GM18909 (cell line): ENCODE measurements around the gene ALDH3B1.

Source experiments
- ATAC-seq: cut with Tn5 transposase; IDR thresholded peaks from one replicate; pipeline ENCODE4 v1.9.1; 2021; ENCODE audit warnings: mild to moderate bottlenecking; ENCODE audit not compliant: unreplicated experiment, poor library complexity

The ALDH3B1 gene

DNA sequence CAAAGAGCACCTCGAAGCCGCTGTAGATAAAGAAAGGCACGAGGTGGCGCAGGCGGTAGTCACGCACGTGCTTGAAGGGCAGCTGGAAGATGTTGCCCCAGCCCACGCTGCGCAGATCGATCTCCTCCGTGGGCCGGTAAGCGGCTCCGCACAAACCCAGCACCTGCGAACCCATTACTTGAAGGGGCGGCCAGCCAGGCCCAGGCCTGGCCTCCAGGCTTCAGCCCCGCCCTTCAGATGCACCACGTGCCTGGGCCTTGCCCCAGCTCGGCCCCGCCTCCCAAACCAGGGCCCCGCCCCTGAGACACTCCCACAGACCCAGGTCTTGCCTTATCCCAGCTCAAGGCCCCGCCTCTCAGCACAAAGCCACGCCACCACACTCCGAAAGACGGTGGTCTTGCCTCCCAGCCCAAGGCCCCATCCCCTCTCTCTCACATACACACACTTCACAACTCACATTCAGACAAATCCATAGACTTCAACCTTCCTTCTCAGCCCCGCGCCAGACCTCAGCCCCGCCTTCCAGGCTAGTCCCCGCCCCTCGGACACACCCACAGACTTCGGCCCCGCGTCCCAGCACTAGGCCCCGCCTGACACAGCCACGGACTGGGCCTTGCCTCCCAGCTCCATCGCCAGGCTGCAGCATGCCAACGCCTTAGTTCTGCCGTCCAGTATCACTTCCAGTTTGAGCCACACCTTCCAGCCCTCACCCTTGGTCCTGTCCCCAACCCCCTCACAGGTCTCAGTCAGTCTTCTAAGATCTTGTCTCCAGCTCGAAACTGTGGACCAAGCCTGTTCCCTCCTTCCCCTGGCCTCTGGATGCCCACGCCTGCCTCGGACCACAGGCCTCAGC, 13.3 kb upstream of the ALDH3B1 start:
- no peak for ATAC-seq

- ATAC-seq: no peak
These were observed 12.6 kb upstream of the ALDH3B1 start for GRCh38 chr11:67997475-67997921.

- ATAC-seq: no peak
These were observed 11.7 kb upstream of the ALDH3B1 start for GRCh38 chr11:67998150-67999045.

GRCh38 chr11:67999201-67999629, 10.9 kb upstream of the ALDH3B1 start:
- ATAC-seq: no peak

DNA sequence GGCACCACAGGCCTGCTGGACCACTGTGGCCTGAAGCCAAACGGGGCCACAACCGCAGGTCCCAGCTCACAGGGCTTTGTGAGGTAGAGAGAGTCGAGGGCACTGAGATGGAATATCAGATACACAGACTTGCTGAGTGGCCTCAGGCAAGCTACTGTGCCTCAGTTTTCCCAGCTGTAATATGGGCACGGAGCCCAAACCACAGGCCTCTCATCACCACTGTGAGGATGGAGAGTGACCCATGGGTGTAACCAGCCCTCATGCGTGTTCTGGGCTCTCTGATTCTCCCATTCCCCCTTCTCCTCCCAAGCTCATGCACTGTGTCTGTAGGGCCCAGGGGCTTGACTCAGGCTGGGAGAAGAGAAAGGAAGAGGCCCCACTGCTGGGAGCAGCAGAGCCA, 10.4 kb upstream of the ALDH3B1 start:
- no peak for ATAC-seq

GRCh38 chr11:68002575-68002937, 7.6 kb upstream of the ALDH3B1 start:
- ATAC-seq: peak; percentile 18

- ATAC-seq: peak; percentile 42
These were observed 6.9 kb upstream of the ALDH3B1 start for GRCh38 chr11:68002938-68003845.

DNA sequence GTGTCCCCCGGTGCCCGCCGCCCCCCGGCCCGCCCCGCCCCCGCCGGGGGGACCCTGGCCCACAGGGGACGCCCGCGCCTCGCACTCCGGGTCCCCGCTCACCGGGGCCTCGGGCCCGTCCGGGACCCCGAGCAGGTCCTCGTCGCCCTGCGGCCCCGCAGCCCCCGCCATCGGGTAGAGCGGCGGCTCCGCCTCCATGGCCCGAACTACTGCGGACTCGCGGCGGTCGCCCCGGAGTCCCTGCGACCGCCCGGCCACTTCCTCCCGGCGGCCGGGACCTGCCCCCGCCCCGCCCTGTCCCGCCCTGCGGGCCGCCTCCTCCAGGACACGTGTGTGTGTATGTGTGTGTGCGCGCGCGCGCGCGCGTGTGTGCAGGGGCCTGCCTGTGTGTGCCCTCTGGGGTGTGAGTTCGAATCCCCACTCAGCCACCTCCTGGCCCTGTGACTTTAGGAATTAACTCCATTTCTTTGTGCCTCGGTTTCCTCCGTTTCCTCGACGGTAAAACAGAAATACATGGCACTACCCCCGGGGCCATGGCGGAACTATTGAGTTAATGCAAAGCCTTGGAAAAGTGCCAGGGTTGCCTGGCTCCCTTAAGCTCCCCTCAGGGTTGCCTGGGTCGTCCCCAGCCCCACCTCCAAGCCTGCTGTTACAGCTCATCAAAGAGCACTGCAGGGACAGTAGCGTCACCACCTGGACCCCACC, 6.1 kb upstream of the ALDH3B1 start, which contains the start of gene UNC93B1:
Gene UNC93B1, minus strand, starts transcription at position 252 of the 705 bp plus-strand sequence. Its CDS starts 54 bp downstream, at position 198.
- ATAC-seq: peak; percentile 57

DNA sequence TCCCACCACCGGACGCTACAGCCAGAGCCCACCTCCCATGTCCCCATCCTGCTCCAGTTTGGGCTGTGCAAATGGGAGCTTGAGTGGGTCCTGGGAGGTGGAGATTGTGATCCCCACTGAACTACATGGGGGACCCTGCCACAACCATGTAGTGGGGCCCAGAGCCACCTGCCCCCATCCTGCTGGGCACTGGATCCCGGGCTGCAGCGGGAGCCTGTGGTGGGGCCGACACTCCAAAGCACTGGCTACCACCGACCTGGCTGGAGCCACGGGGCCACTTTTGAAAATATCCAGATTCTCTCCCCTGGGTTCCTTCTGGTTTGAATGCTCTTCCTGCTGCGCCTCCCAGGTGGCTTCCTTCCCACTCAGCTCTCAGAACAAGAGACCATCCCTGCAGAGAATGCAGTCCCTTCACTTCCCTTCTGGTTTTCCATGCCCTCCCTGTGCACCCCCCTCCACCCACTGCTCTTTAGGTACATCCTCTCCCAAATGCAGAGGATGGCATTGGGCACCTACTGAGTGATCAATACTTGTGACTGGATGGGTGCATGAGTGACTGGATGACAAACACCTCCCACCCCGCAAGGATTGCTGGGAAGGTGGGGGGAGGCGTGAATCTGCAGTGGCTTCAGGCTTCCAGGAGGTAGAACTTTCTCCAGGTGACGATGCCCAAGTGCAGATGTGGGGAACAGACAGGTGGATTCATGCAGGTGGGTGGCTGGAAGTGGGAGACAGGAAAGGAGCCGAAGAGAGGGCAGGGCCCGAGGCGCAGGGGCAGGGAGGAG, 5.4 kb upstream of the ALDH3B1 start:
- ATAC-seq: no peak

- no peak for ATAC-seq
These were observed 3.4 kb upstream of the ALDH3B1 start for GRCh38 chr11:68006606-68007166.

GRCh38 chr11:68007498-68008380, 2.4 kb upstream of the ALDH3B1 start:
- ATAC-seq: no peak

DNA sequence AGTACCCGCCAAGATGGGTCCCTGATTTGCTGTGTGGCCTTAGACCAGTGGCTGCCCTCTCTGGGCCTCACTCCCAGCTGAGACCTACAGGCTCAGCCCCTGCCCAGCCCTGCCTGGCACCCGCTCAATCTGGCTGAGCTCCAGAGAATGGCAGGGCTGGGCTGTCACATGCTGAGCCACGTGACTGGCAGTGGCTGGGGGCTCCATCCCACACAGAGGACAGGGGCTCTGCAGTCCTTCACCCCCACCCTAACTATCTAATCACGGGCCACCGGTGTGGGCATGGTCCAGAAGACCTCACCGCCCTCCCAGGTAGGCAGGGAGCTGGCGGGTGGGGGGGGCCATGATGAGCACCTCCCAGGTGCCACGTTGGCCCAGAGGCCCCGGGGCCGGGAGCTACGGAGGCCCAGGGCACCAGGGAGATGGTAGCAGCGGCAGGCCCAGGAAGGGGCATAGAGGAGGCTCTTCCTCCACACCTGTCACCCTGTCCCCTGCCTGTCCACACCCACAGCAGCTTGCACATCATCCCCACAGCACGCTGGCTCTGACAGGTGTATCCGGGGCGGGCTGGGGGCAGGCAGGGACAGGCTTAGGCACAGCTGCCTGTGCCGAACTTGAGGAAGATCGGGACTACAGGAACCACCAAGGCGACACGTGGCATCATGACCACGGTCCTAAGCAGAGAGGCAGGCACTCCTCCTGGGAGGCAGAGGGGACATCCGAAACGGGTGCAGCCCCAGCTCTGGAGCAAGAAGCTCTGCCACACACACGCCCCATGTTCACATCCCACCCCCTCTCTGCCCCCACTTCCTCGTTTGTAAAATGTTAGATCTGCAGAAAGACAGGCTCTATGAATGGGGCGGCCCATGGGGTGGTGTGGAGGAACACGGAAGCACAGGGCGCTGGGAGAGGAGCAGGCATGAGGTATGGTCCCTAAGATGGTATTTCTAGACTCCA, 1.5 kb upstream of the ALDH3B1 start:
- ATAC-seq: no peak

- ATAC-seq: no peak
These were observed 587 bp upstream of the ALDH3B1 start for GRCh38 chr11:68009391-68010089.

- no peak for ATAC-seq
These were observed 1.2 kb downstream of the ALDH3B1 start for GRCh38 chr11:68011051-68011943.
